ENCODE data around the gene PIGU. TPM values are rescaled to one million over a fixed set of nuclear protein-coding genes. Genes with fewer than 3 reads are reported as not detected.

Gene PIGU
- total and polyA plus RNA-seq, 11 donors = 10.8 to 24.8 (median 16.1) TPM

DNA sequence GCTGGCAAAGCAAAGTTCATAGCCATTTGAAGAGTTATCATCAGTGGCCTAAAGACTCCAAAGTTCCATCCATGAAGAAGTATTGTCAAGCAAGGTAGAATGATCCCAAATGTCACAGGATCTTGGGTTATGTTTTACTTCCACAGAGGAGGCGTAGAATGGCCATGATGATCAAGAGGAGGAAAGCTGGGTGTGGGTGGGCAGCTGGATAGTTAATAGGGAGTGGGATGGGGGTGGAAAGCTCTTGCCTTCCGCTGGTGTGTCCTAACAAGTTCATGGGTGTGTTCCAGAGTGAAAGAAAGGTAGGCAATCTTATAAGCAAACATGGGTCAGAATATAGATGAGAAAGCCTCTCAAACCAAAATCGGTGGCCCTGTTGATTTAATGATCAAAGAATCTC, 38.4 kb downstream of the PIGU start:
- no peak for TF ChIP-seq POLR2A (IDR thresholded peaks at IDR 0.05)
- TF ChIP-seq, protein P1, sequence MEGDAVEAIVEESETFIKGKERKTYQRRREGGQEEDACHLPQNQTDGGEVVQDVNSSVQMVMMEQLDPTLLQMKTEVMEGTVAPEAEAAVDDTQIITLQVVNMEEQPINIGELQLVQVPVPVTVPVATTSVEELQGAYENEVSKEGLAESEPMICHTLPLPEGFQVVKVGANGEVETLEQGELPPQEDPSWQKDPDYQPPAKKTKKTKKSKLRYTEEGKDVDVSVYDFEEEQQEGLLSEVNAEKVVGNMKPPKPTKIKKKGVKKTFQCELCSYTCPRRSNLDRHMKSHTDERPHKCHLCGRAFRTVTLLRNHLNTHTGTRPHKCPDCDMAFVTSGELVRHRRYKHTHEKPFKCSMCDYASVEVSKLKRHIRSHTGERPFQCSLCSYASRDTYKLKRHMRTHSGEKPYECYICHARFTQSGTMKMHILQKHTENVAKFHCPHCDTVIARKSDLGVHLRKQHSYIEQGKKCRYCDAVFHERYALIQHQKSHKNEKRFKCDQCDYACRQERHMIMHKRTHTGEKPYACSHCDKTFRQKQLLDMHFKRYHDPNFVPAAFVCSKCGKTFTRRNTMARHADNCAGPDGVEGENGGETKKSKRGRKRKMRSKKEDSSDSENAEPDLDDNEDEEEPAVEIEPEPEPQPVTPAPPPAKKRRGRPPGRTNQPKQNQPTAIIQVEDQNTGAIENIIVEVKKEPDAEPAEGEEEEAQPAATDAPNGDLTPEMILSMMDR (IDR thresholded peaks at IDR 0.05) = no peak
- WGBS, 4 donors = 95 to 98% (median 96%) methylated on average over 3 of the region's 3 CpGs
- DNase-seq (no peak), ATAC-seq (no peak)
- H3K27me3 ChIP-seq = no peaks in the 10 kb centered on the region
- peaks cover 0 to 17% (median 5%) of the 10 kb centered on the region in 12 donors for H3K4me1 ChIP-seq
- H3K27ac ChIP-seq = peak overlapping the region in 7 of 12 donors; percentile 5 to 69 (median 58)
- intact Hi-C loops (cut with DNase I) = no loop called here
- H3K36me3 ChIP-seq = peaks cover 0 to 56% (median 28%) of the 10 kb centered on the region in 9 donors
- H3K4me3 ChIP-seq = no peak overlapping the region
- H3K9me3 ChIP-seq = no peaks in the 10 kb centered on the region

DNA sequence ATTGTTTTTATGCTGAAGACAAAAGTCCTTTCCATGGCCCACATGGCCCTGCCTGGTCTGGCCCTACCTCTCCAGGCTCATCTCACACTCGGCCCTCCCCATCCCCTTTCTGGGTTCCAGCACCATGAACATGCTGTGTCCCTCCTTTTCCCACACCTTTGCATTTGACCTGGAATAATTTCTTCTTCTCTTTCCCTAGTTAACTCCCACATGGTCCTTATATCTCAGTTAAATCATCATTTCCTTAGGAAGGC, 38.9 kb downstream of the PIGU start:
- no peak for DNase-seq
- Histone ChIP-seq H3K27me3 (no peaks in the 10 kb centered on the region), H3K36me3 (peaks cover 0 to 56% (median 32%) of the 10 kb centered on the region in 9 donors), H3K4me1 (peaks cover 0 to 17% (median 5%) of the 10 kb centered on the region in 12 donors), H3K9me3 (no peaks in the 10 kb centered on the region), H3K4me3 (no peak overlapping the region), H3K27ac (peak overlapping the region; percentile 5 to 69 (median 58))
- WGBS, 4 donors = 75 to 92% (median 89%) methylated on average over 1 of the region's 1 CpG
- ATAC-seq = peak in 1 of 4 donors; percentile 11
- intact Hi-C loops (cut with DNase I) = no loop called here
- TF ChIP-seq POLR2A (IDR thresholded peaks at IDR 0.05) = no peak
- TF ChIP-seq, protein P1 (IDR thresholded peaks at IDR 0.05) = no peak

DNA sequence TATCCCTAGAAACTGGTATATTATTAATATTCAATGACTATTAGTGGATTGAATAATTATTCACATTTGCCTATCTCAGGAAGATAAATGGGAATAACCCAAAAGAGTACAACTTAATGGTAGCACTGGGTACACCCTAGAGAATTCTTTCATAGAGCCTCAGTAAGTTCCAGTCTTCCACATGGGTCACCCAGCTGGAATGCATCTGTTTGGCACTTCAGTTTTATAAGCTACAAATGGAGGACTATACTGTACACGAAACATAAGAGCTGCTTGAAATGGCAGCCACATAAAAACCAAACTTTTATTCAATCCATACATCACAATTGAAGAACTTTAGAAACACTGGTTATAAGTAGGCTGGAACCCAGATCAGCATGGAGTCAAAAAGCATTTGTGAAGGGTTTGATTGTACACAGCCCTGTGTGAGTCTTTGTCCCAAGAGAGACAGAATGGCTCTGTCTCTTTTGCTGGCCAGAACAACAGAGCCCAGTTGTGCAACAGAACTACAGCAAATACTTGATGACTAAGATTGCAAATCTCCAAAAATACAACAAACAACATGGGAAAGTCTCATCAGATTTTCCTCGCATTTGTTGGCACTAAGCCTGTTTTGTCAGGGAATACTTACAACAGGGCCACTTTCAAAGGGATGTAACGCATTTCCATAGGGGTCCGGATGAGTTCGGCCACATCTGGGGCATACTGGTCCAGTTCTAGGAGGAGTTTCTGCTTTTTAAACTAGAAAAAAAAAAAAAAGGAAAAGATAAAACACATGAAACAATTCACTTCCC, 39.5 kb downstream of the PIGU start:
- DNase-seq (peak in 3 of 5 donors; percentile 23 to 48 (median 45)), ATAC-seq (peak; percentile 76 to 92 (median 86))
- Histone ChIP-seq H3K27ac (peak overlapping the region; percentile 5 to 69 (median 61)), H3K36me3 (peaks cover 0 to 59% (median 37%) of the 10 kb centered on the region in 9 donors), H3K4me3 (no peak overlapping the region), H3K4me1 (peaks cover 0 to 17% (median 5%) of the 10 kb centered on the region in 12 donors), H3K27me3 (no peaks in the 10 kb centered on the region), H3K9me3 (no peaks in the 10 kb centered on the region)
- WGBS, 4 donors = 72 to 79% (median 75%) methylated on average over 5 of the region's 5 CpGs
- TF ChIP-seq POLR2A (IDR thresholded peaks at IDR 0.05) = no peak
- TF ChIP-seq, protein P1 (IDR thresholded peaks at IDR 0.05) = no peak
- intact Hi-C loops (cut with DNase I) = no loop called here

DNA sequence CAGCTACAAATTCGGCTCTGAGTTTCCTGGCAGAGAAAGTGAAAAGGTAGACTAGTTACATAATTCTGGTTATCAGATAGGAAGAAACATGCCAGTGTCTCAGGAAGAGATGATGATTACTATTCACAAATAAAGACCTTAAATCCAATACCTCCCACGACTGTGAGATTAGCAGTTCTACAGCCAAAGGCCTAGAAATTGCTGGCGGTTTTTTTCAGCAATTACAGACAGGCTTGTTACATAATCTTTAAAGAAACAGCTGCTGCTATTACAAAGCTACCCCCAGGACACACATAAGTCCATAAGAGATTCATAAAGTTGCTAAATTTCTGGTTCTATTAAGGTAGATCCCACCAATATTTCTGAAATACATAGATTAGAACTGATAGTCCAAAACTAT, 40.2 kb downstream of the PIGU start:
- Histone ChIP-seq H3K27me3 (no peaks in the 10 kb centered on the region), H3K36me3 (peaks cover 0 to 60% (median 40%) of the 10 kb centered on the region in 9 donors), H3K4me3 (no peak overlapping the region), H3K9me3 (no peaks in the 10 kb centered on the region), H3K27ac (peak overlapping the region in 11 of 12 donors; percentile 5 to 66 (median 58)), H3K4me1 (peaks cover 0 to 17% (median 5%) of the 10 kb centered on the region in 12 donors)
- 57 to 75% (median 69%) methylated on average over 3 of the region's 3 CpGs for WGBS, 4 donors
- TF ChIP-seq POLR2A (IDR thresholded peaks at IDR 0.05) = no peak
- TF ChIP-seq, protein P1 (IDR thresholded peaks at IDR 0.05) = no peak
- DNase-seq (no peak), ATAC-seq (peak in 2 of 4 donors; percentile 62 to 63)
- intact Hi-C loops (cut with DNase I) = no loop called here

Measured in heart left ventricle (tissue), 16 donors.